ENCODE measurements around the gene OR2V2. TPM values are rescaled to one million over a fixed set of nuclear protein-coding genes. Genes with fewer than 3 reads are reported as not detected.

OR2V2 gene
- total and polyA plus RNA-seq, 10 of the 15 experiments (the other 5 are each of a cell fraction or from before 2014, with no cell fraction given) = 0.26 TPM; not detected in 9

DNA sequence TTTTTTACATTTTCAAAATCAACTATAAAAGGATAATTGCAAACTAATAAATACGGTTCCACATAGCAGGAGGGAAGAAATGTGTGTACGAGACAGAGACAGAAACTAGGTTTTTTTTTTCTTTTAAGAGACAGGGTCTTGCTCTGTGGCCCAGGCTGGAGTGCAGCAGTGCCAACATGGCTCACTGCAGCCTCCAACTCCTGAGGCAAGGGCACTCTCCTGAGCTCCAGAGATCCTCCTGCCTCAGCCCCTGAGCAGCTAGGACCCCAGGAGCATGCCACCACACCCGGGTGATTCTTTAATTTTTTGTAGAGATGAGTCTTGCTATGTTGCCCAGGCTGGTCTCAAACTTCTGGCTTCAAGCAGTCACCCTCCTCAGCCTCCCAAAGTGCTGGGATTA is 14.3 kb upstream of the OR2V2 start:
- POLR2A ChIA-PET = interaction anchor here (1.3 kb wide), 1 partner anchor 9 kb away, joined by 3 read pairs; no protein-coding TSS in a partner anchor

DNA sequence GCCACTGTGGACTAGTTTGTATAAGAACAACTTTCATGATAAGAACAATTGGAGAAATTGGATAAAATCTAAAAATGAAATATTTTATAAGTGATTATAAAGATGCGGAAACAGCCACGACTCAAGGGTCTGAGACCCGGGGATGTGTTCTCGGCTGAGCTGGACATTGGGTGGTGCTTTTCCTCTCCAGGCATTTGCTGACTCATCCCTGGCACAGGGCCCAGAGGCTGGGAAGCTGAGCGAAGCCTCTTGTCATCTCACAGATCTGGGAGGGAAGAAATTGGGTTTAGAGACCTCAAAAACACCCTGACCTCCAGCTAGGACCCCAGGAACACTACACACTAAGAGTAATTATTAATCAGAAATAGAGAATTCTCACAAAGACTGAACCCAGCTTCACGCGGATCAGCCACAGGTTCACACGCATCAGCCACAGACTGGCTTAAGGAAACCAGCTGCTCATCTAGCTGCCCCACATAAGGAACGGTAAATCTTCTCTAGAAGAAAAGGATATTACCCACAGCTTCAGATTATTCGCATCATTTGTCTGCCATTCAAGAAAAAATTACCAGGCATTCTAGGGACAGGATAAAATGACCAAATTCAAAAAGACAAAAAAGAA is 13.7 kb upstream of the OR2V2 start:
- Histone ChIP-seq H3K27me3 (replicated peaks in 1 of 2; ENCODE audit: control insufficient read depth in 2 of 2, insufficient read depth in 2 of 2, low read length in 1 of 2) (no peaks in the 10 kb centered on the region; a peak in 1 of 4 replicates), H3K9ac (ENCODE audit: control insufficient read depth, insufficient read depth, low read length) (no peak overlapping the region), H3K27ac (ENCODE audit: control insufficient read depth, insufficient read depth) (no peak overlapping the region), H3K79me2 (ENCODE audit: control insufficient read depth, insufficient read depth, low read length) (no peaks in the 10 kb centered on the region), H3K4me3 (no peak overlapping the region), H4K20me1 (ENCODE audit: control insufficient read depth, insufficient read depth) (no peaks in the 10 kb centered on the region), H3K4me1 (ENCODE audit: control insufficient read depth, insufficient read depth, low read length) (no peaks in the 10 kb centered on the region), H3K9me3 (replicated peaks; ENCODE audit: control insufficient read depth, insufficient read depth, low read length) (peaks cover 1% of the 10 kb centered on the region; the same call in 1 of the 3 replicates), H2AFZ (ENCODE audit: control insufficient read depth, low read depth, low read length) (no peak overlapping the region), H3K4me2 (ENCODE audit: control insufficient read depth, insufficient read depth) (no peak overlapping the region), H3K36me3 (ENCODE audit: control insufficient read depth in 2 of 2, insufficient read depth in 2 of 2, low read length in 1 of 2) (no peaks in the 10 kb centered on the region)
- POLR2A ChIA-PET = interaction anchor here (0.6 to 1.3 kb wide), 3 partner anchors 8 to 52 kb away, joined by 3 to 8 read pairs (median 3); no protein-coding TSS in a partner anchor
- CTCF ChIA-PET = interaction anchor here (0.7 to 1.4 kb wide), 4 partner anchors 23 to 78 kb away, joined by 3 to 5 read pairs (median 3); no protein-coding TSS in a partner anchor
- no TSS peak for BruUV-seq (replicated peaks)
- RAD21 ChIA-PET (ENCODE audit: unreplicated experiment) = interaction anchor here (0.9 to 1.8 kb wide), 3 partner anchors 17 to 35 kb away, joined by 3 to 6 read pairs (median 4); no protein-coding TSS in a partner anchor
- FAIRE-seq (no peak), ATAC-seq (no peak; the same call in 2 of the 3 replicates), DNase-seq (ENCODE audit: low read depth, low spot score) (no peak)
- SMC1A ChIA-PET (ENCODE audit: uncharacterized antibody, unreplicated experiment) = interaction anchor here (0.7 to 1.4 kb wide), 6 partner anchors 8 to 264 kb away, joined by 3 to 5 read pairs (median 3); no protein-coding TSS in a partner anchor
- WGBS (ENCODE audit: insufficient coverage, insufficient replicate concordance, low lambda C conversion rate, missing lambda C conversion rate) = 46% methylated on average over 10 of the region's 10 CpGs
- intact Hi-C loops (cut with micrococcal nuclease; ENCODE audit: unreplicated experiment) = no loop called here
- in situ Hi-C loops (cut with MboI) = no loop called here
- TF ChIP-seq POU2F2 (IDR thresholded peaks at IDR 0.05; ENCODE audit: borderline replicate concordance, low read depth, low read length) (no peak), JUNB (IDR thresholded peaks at IDR 0.05) (no peak), MYC (IDR thresholded peaks at IDR 0.05; ENCODE audit: insufficient read depth, insufficient read length, insufficient replicate concordance, low read length, severe bottlenecking) (no peak), TAF1 (IDR thresholded peaks at IDR 0.05; ENCODE audit: borderline replicate concordance, low read depth, low read length) (no peak), CHD1 (IDR thresholded peaks at IDR 0.05; ENCODE audit: low read depth, low read length) (no peak), SIN3A (IDR thresholded peaks at IDR 0.05; ENCODE audit: low read depth, low read length) (no peak), JUND (IDR thresholded peaks at IDR 0.05; ENCODE audit: low read depth, low read length) (no peak), TCF12 (IDR thresholded peaks at IDR 0.05; ENCODE audit: low read depth, low read length) (no peak)
- TF ChIP-seq, protein P1, sequence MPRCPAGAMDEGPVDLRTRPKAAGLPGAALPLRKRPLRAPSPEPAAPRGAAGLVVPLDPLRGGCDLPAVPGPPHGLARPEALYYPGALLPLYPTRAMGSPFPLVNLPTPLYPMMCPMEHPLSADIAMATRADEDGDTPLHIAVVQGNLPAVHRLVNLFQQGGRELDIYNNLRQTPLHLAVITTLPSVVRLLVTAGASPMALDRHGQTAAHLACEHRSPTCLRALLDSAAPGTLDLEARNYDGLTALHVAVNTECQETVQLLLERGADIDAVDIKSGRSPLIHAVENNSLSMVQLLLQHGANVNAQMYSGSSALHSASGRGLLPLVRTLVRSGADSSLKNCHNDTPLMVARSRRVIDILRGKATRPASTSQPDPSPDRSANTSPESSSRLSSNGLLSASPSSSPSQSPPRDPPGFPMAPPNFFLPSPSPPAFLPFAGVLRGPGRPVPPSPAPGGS (IDR thresholded peaks at IDR 0.05; ENCODE audit: borderline replicate concordance, insufficient read depth, low read depth, low read length, poor library complexity, severe bottlenecking) = no peak
- TF ChIP-seq, protein P2, sequence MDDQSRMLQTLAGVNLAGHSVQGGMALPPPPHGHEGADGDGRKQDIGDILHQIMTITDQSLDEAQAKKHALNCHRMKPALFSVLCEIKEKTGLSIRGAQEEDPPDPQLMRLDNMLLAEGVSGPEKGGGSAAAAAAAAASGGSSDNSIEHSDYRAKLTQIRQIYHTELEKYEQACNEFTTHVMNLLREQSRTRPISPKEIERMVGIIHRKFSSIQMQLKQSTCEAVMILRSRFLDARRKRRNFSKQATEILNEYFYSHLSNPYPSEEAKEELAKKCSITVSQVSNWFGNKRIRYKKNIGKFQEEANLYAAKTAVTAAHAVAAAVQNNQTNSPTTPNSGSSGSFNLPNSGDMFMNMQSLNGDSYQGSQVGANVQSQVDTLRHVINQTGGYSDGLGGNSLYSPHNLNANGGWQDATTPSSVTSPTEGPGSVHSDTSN (IDR thresholded peaks at IDR 0.05; ENCODE audit: insufficient replicate concordance, low read depth, low read length) = no peak
- TF ChIP-seq, protein P3, sequence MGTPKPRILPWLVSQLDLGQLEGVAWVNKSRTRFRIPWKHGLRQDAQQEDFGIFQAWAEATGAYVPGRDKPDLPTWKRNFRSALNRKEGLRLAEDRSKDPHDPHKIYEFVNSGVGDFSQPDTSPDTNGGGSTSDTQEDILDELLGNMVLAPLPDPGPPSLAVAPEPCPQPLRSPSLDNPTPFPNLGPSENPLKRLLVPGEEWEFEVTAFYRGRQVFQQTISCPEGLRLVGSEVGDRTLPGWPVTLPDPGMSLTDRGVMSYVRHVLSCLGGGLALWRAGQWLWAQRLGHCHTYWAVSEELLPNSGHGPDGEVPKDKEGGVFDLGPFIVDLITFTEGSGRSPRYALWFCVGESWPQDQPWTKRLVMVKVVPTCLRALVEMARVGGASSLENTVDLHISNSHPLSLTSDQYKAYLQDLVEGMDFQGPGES (IDR thresholded peaks at IDR 0.05) = no peak

More for the DNA sequence above, 14.3 kb upstream of the OR2V2 start:
- H2AFZ ChIP-seq (ENCODE audit: control insufficient read depth, low read depth, low read length) = no peak overlapping the region
- H3K9ac ChIP-seq (ENCODE audit: control insufficient read depth, insufficient read depth, low read length) = no peak overlapping the region
- TF ChIP-seq RUNX3 (IDR thresholded peaks at IDR 0.05; ENCODE audit: low read length) (no peak), HDAC6 (IDR thresholded peaks at IDR 0.05; ENCODE audit: unreplicated experiment) (no peak)
- no peak overlapping the region for H3K27ac ChIP-seq (ENCODE audit: control insufficient read depth, insufficient read depth)
- no TSS peak for BruUV-seq (replicated peaks)
- intact Hi-C loops (cut with micrococcal nuclease; ENCODE audit: unreplicated experiment) = no loop called here
- ChIA-PET SMC1A (ENCODE audit: uncharacterized antibody, unreplicated experiment) (interaction anchor here (1.3 to 1.4 kb wide), 2 partner anchors 9 to 13 kb away, joined by 3 read pairs; no protein-coding TSS in a partner anchor), CTCF (interaction anchor here (1.2 kb wide), 1 partner anchor 78 kb away, joined by 3 read pairs; no protein-coding TSS in a partner anchor), RAD21 (ENCODE audit: unreplicated experiment) (interaction anchor here (1.8 kb wide), 2 partner anchors 17 to 23 kb away, joined by 4 to 6 read pairs; no protein-coding TSS in a partner anchor)
- FAIRE-seq = no peak
- no peak overlapping the region for H3K4me3 ChIP-seq
- H3K4me2 ChIP-seq (ENCODE audit: control insufficient read depth, insufficient read depth) = no peak overlapping the region
- H3K79me2 ChIP-seq (ENCODE audit: control insufficient read depth, insufficient read depth, low read length) = no peaks in the 10 kb centered on the region
- in situ Hi-C loops (cut with MboI) = no loop called here
- H3K36me3 ChIP-seq (ENCODE audit: control insufficient read depth in 2 of 2, insufficient read depth in 2 of 2, low read length in 1 of 2) = no peaks in the 10 kb centered on the region
- 16% methylated on average over 3 of the region's 3 CpGs for WGBS (ENCODE audit: insufficient coverage, insufficient replicate concordance, low lambda C conversion rate, missing lambda C conversion rate)
- peaks cover 1% of the 10 kb centered on the region; the same call in 1 of the 3 replicates for H3K9me3 ChIP-seq (replicated peaks; ENCODE audit: control insufficient read depth, insufficient read depth, low read length)
- DNase-seq (ENCODE audit: low read depth, low spot score) = no peak
- H3K27me3 ChIP-seq (replicated peaks in 1 of 2; ENCODE audit: control insufficient read depth in 2 of 2, insufficient read depth in 2 of 2, low read length in 1 of 2) = peaks cover 0 to 3% of the 10 kb centered on the region in 2 experiments; a peak in 2 of 4 replicates
- H3K4me1 ChIP-seq (ENCODE audit: control insufficient read depth, insufficient read depth, low read length) = no peaks in the 10 kb centered on the region
- H4K20me1 ChIP-seq (ENCODE audit: control insufficient read depth, insufficient read depth) = no peaks in the 10 kb centered on the region
- ATAC-seq = no peak
